ENCODE data around the gene OSCAR. TPM values are rescaled to one million over a fixed set of nuclear protein-coding genes. Genes with fewer than 3 reads are reported as not detected.

Gene OSCAR
- total and polyA plus RNA-seq, 10 of the 15 experiments (the other 5 are each of a cell fraction or from before 2014, with no cell fraction given) = 0.08 to 0.27 (median 0.10) TPM; not detected in 7

DNA sequence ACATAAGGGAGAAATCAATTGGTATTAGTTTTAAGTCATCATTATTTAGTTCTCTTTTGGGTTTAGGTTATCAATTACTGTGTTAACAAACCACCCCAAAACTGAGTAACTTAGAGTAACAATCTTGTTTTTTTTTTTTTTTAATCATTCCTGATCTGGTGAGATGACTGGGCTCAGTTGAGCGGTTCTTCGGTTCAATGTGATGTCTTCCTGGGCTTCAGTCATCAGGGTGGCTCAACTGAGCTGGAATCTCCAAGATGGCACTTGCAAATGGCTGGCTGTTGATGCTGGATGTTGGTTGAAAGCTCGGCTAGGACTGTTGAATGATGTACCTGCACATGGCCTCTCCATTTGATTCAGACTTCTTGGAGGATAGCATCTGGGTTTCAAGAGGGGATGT lies 16.2 kb downstream of the OSCAR start (continued):
- TF ChIP-seq HDAC6 (IDR thresholded peaks at IDR 0.05; ENCODE audit: unreplicated experiment) (no peak), SIN3A (IDR thresholded peaks at IDR 0.05; ENCODE audit: low read depth, low read length) (no peak)
- TF ChIP-seq, protein P1, sequence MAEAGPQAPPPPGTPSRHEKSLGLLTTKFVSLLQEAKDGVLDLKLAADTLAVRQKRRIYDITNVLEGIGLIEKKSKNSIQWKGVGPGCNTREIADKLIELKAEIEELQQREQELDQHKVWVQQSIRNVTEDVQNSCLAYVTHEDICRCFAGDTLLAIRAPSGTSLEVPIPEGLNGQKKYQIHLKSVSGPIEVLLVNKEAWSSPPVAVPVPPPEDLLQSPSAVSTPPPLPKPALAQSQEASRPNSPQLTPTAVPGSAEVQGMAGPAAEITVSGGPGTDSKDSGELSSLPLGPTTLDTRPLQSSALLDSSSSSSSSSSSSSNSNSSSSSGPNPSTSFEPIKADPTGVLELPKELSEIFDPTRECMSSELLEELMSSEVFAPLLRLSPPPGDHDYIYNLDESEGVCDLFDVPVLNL (IDR thresholded peaks at IDR 0.05; ENCODE audit: low read depth, low read length) = no peak

DNA sequence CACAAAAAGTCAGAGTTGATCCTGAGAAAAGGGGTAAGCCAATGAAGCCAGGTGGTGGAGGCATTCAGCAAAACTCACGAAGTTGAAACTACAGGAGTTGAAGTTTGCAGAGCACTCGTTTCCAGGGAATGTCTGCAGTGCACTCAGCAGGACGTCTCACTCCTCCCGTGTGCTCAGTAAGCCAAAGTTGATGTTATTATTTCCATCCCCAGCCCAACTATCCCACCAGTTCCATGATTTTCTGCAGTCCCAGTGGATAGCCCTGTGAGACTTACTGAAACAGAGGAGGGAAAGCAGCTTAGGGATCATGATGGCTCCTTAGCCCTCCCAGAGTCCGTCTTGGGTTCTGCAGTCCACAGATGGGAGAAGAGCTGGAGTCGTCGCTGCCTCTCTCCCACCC lies 19.6 kb downstream of the OSCAR start, which contains the start of gene TARM1:
TSS of gene TARM1 (minus strand) at position 334 of the 400 bp plus-strand sequence. CDS start at position 309, 25 bp downstream.
- SMC1A ChIA-PET (ENCODE audit: uncharacterized antibody, unreplicated experiment) = no interaction called here
- H3K4me3 ChIP-seq = no peak within 1 kb of the TSS

More for the DNA sequence above, 19.6 kb downstream of the OSCAR start, which contains the start of gene TARM1:
- TF ChIP-seq TBL1XR1 (IDR thresholded peaks at IDR 0.05; ENCODE audit: low read depth, low read length) (no peak), CBFB (IDR thresholded peaks at IDR 0.05; ENCODE audit: low read depth) (no peak), NFIC (IDR thresholded peaks at IDR 0.05; ENCODE audit: low read depth, low read length) (no peak), CUX1 (IDR thresholded peaks at IDR 0.05; ENCODE audit: insufficient replicate concordance, low read depth, low read length) (no peak), KLF5 (IDR thresholded peaks at IDR 0.05; ENCODE audit: partially characterized antibody) (no peak)
- Histone ChIP-seq H4K20me1 (ENCODE audit: control insufficient read depth, insufficient read depth) (no peaks in the 10 kb centered on the region), H2AFZ (ENCODE audit: control insufficient read depth, low read depth, low read length) (no peak within 1 kb of the TSS), H3K79me2 (ENCODE audit: control insufficient read depth, insufficient read depth, low read length) (no peaks in the 10 kb centered on the region), H3K27me3 (replicated peaks in 1 of 2; ENCODE audit: control insufficient read depth in 2 of 2, insufficient read depth in 2 of 2, low read length in 1 of 2) (no peaks in the 10 kb centered on the region), H3K4me2 (ENCODE audit: control insufficient read depth, insufficient read depth) (no peak within 1 kb of the TSS), H3K9me3 (replicated peaks; ENCODE audit: control insufficient read depth, insufficient read depth, low read length) (peaks cover 4% of the 10 kb centered on the region; the same call in 2 of the 3 replicates), H3K27ac (ENCODE audit: control insufficient read depth, insufficient read depth) (no peak within 1 kb of the TSS), H3K36me3 (ENCODE audit: control insufficient read depth in 2 of 2, insufficient read depth in 2 of 2, low read length in 1 of 2) (no peaks in the 10 kb centered on the region), H3K4me1 (ENCODE audit: control insufficient read depth, insufficient read depth, low read length) (no peaks in the 10 kb centered on the region), H3K9ac (ENCODE audit: control insufficient read depth, insufficient read depth, low read length) (no peak within 1 kb of the TSS)
- intact Hi-C loops (cut with micrococcal nuclease; ENCODE audit: unreplicated experiment) = no loop called here
- FAIRE-seq (no peak), DNase-seq (ENCODE audit: low read depth, low spot score) (no peak), ATAC-seq (no peak)
- POLR2A ChIA-PET = no interaction called here
- 63% methylated on average over 7 of the region's 7 CpGs for WGBS (ENCODE audit: insufficient coverage, insufficient replicate concordance, low lambda C conversion rate, missing lambda C conversion rate)
- RAD21 ChIA-PET (ENCODE audit: unreplicated experiment) = no interaction called here
- BruUV-seq (replicated peaks) = no TSS peak
- CTCF ChIA-PET = no interaction called here
- in situ Hi-C loops (cut with MboI) = no loop called here
